ENCODE measurements around the gene CD302.
"Not testable (repeated sequence)": the region's sequence is repeated elsewhere in the genome, so short reads cannot be mapped to it uniquely, and the experiment has no call there.

CD302 gene

DNA sequence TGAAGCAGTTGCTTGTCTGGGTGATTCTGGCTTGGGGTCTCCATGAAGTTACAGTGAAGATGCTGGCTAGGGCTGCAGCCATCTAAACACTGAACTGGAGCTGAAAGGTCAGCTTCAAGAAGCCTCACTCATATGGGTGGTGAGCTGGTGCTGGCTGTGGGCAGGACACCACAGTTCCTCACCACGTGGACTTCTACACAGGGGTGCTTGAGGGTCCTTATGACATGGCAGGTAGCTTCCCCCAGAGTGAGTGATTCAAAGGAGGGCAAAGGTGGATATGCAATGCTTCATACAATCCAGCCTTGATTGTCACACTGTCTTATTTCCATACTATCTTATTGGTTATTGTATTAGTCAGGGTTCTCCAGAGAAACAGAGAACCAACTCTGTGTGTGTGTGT is 6.0 kb downstream of the CD302 start:
- no peaks in the 10 kb centered on the region for H3K9me2 ChIP-seq (replicated peaks; ENCODE audit: insufficient read depth, low read length)
- no peaks in the 10 kb centered on the region for H3K36me3 ChIP-seq (ENCODE audit: low read length)
- H3K9ac ChIP-seq (ENCODE audit: low read length): no peak overlapping the region
- H3K9me3 ChIP-seq (ENCODE audit: insufficient read depth, low read length): no peaks in the 10 kb centered on the region
- no peaks in the 10 kb centered on the region for H4K20me1 ChIP-seq (ENCODE audit: low read depth, low read length)
- H2AFZ ChIP-seq (ENCODE audit: low read depth, low read length, severe bottlenecking): no peak overlapping the region
- no peak overlapping the region for H3K4me2 ChIP-seq (ENCODE audit: low read depth, low read length, poor library complexity, severe bottlenecking)
- no peaks in the 10 kb centered on the region for H3K79me2 ChIP-seq (ENCODE audit: insufficient read depth, low read length)
- TF ChIP-seq EZH2phosphoT487 (conservative IDR thresholded peaks at IDR 0.05; ENCODE audit: low read length) (no peak), CTCF (IDR thresholded peaks at IDR 0.05; ENCODE audit: insufficient read depth, low read length, poor library complexity, severe bottlenecking) (no peak)
- H3K27me3 ChIP-seq (ENCODE audit: low read length): no peaks in the 10 kb centered on the region
- no peaks in the 10 kb centered on the region for H3F3A ChIP-seq (ENCODE audit: insufficient read depth)
- H3K4me3 ChIP-seq (ENCODE audit: insufficient read depth, low read length, poor library complexity, severe bottlenecking): no peak overlapping the region
- H3K27ac ChIP-seq (ENCODE audit: low read depth, low read length): no peak overlapping the region

DNA sequence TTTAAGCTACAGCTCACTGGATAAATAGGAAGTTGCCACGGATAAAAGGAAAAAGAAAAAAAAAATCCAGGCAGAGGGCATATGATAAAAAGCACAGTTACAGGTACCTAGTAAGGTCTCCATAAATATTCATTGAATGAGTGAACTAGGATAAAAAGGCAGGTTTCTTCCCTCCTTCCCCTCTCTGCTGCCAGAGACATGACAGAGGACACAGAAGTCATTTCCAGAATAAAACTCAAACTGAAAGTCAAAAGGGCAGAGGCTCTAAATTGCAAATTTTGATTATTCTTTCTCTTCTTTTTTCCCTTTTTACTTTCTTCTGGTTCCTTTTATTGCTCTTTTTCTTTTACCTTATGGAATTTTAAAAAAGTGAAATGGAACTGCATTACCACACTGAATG is 7.7 kb downstream of the CD302 start:
- Histone ChIP-seq H3K9me2 (replicated peaks; ENCODE audit: insufficient read depth, low read length) (no peaks in the 10 kb centered on the region), H2AFZ (ENCODE audit: low read depth, low read length, severe bottlenecking) (no peak overlapping the region), H3K27me3 (ENCODE audit: low read length) (no peaks in the 10 kb centered on the region), H3K79me2 (ENCODE audit: insufficient read depth, low read length) (no peaks in the 10 kb centered on the region), H3K36me3 (ENCODE audit: low read length) (no peaks in the 10 kb centered on the region), H4K20me1 (ENCODE audit: low read depth, low read length) (no peaks in the 10 kb centered on the region), H3K27ac (ENCODE audit: low read depth, low read length) (no peak overlapping the region), H3K4me2 (ENCODE audit: low read depth, low read length, poor library complexity, severe bottlenecking) (no peak overlapping the region), H3K4me3 (ENCODE audit: insufficient read depth, low read length, poor library complexity, severe bottlenecking) (no peak overlapping the region), H3K9ac (ENCODE audit: low read length) (no peak overlapping the region), H3F3A (ENCODE audit: insufficient read depth) (no peaks in the 10 kb centered on the region), H3K9me3 (ENCODE audit: insufficient read depth, low read length) (no peaks in the 10 kb centered on the region)
- TF ChIP-seq CTCF (IDR thresholded peaks at IDR 0.05; ENCODE audit: insufficient read depth, low read length, poor library complexity, severe bottlenecking): no peak
- TF ChIP-seq EZH2phosphoT487 (conservative IDR thresholded peaks at IDR 0.05; ENCODE audit: low read length): no peak

GRCh38 chr2:159788253-159788652 is 9.8 kb downstream of the CD302 start:
- H3F3A ChIP-seq (ENCODE audit: insufficient read depth): no peaks in the 10 kb centered on the region
- no peak overlapping the region for H3K9ac ChIP-seq (ENCODE audit: low read length)
- H3K27me3 ChIP-seq (ENCODE audit: low read length): no peaks in the 10 kb centered on the region
- H4K20me1 ChIP-seq (ENCODE audit: low read depth, low read length): no peaks in the 10 kb centered on the region
- no peak overlapping the region for H3K27ac ChIP-seq (ENCODE audit: low read depth, low read length)
- no peak overlapping the region for H3K4me2 ChIP-seq (ENCODE audit: low read depth, low read length, poor library complexity, severe bottlenecking)
- H3K79me2 ChIP-seq (ENCODE audit: insufficient read depth, low read length): no peaks in the 10 kb centered on the region
- TF ChIP-seq EZH2phosphoT487 (conservative IDR thresholded peaks at IDR 0.05; ENCODE audit: low read length) (no peak), CTCF (IDR thresholded peaks at IDR 0.05; ENCODE audit: insufficient read depth, low read length, poor library complexity, severe bottlenecking) (no peak)
- H3K36me3 ChIP-seq (ENCODE audit: low read length): no peaks in the 10 kb centered on the region
- no peaks in the 10 kb centered on the region for H3K9me3 ChIP-seq (ENCODE audit: insufficient read depth, low read length)
- H3K4me3 ChIP-seq (ENCODE audit: insufficient read depth, low read length, poor library complexity, severe bottlenecking): no peak overlapping the region
- no peaks in the 10 kb centered on the region for H3K9me2 ChIP-seq (replicated peaks; ENCODE audit: insufficient read depth, low read length)
- H2AFZ ChIP-seq (ENCODE audit: low read depth, low read length, severe bottlenecking): no peak overlapping the region

DNA sequence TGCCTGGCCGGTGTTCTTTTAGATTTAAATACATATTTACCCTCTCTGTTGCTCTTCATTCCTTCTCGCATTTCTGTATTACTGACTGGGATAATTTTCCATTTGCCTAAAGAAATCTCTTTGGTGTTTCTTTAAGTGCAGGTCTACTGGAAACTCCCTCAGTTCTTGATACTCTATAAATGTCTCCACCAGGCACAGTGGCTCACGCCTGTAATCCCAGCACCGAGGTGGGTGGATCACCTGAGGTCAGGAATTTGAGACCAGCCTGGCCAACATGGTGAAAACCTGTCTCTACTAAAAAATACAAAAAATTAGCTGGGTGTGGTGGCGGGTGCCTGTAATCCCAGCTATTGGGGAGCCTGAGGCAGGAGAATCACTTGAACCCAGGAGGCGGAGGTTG is 10.4 kb downstream of the CD302 start:
- not testable (repeated sequence) for H3K27me3 ChIP-seq (ENCODE audit: low read length); H3K9me3 ChIP-seq (ENCODE audit: insufficient read depth, low read length); H3K4me3 ChIP-seq (ENCODE audit: insufficient read depth, low read length, poor library complexity, severe bottlenecking); H2AFZ ChIP-seq (ENCODE audit: low read depth, low read length, severe bottlenecking); H3K79me2 ChIP-seq (ENCODE audit: insufficient read depth, low read length); H3K27ac ChIP-seq (ENCODE audit: low read depth, low read length); H3K4me2 ChIP-seq (ENCODE audit: low read depth, low read length, poor library complexity, severe bottlenecking); H3K36me3 ChIP-seq (ENCODE audit: low read length); H3K9ac ChIP-seq (ENCODE audit: low read length); H3K9me2 ChIP-seq (replicated peaks; ENCODE audit: insufficient read depth, low read length); H4K20me1 ChIP-seq (ENCODE audit: low read depth, low read length); H3F3A ChIP-seq (ENCODE audit: insufficient read depth)

All from SU-DHL-6 (cell line).